Peyer's patch (tissue), 4 donors: Measurements from ENCODE around the gene COL4A1. TPM values are rescaled to one million over a fixed set of nuclear protein-coding genes. Genes with fewer than 3 reads are reported as not detected.

Source experiments
- DNase-seq, 3 donors: peaks; one replicate each; pipeline ENCODE4 v3.0.0-alpha.2; 2017 to 2019
- H3K27ac ChIP-seq, 4 donors: fragments of 200-600 bp; sonication (generic); one replicate each; pipeline ENCODE4 v1.5.1; 2016 to 2019
- H3K27me3 ChIP-seq, 2 donors: fragments of 200-600 bp; sonication (generic); one replicate each; pipeline ENCODE4 v1.5.1; 2019
- H3K36me3 ChIP-seq, 3 donors: fragments of 200-600 bp; sonication (generic); one replicate each; pipeline ENCODE4 v1.5.1; 2016 to 2019
- H3K4me1 ChIP-seq, 4 donors: fragments of 200-600 bp; sonication (generic); one replicate each; pipeline ENCODE4 v1.5.1; 2016 to 2019
- H3K4me3 ChIP-seq, 4 donors: fragments of 200-600 bp; sonication (generic); 1 replicate in 3 of 4; 2 replicates in 1 of 4; pipeline ENCODE4 v1.5.1; 2016 to 2019; ENCODE audit warnings: mild to moderate bottlenecking in 1 of 4
- H3K9me3 ChIP-seq, 4 donors: fragments of 200-600 bp; sonication (generic); one replicate each; pipeline ENCODE4 v1.5.1; 2016 to 2019; ENCODE audit warnings: mild to moderate bottlenecking in 1 of 4
- CTCF ChIP-seq, 6 experiments: fragments of 450-650 bp in 4 of 6; fragments of 200-600 bp in 2 of 6; sonication (generic) in 1 of 6; IDR thresholded peaks; one replicate each; pipeline ENCODE4 v1.5.1; 2017 to 2019; ENCODE audit warnings: antibody characterized with exemption in 6 of 6, mild to moderate bottlenecking in 3 of 6, moderate library complexity in 1 of 6
- POLR2A ChIP-seq, 2 donors: fragments of 450-650 bp; IDR thresholded peaks; one replicate each; pipeline ENCODE4 v1.5.1; 2017; ENCODE audit warnings: antibody characterized with exemption in 2 of 2, mild to moderate bottlenecking in 2 of 2, moderate library complexity in 2 of 2
- small RNA-seq, 2 donors: library from RNA; depleted of rRNA; stranded (forward); fragments of <200 nt; gene quantifications; one replicate each; pipeline ENCODE3, GENCODE V24; 2016
- total RNA-seq, 4 donors: library from RNA; depleted of rRNA; stranded (reverse); fragments of >200 nt; gene quantifications; one replicate each; pipeline ENCODE4 v1.1.0, GENCODE V29; 2016

Gene COL4A1
- total RNA-seq, 4 donors from 2014 or later: 28.0 to 69.3 (median 36.3) TPM

- Histone ChIP-seq H3K27ac (no peak overlapping the region), H3K36me3 (no peaks in the 10 kb centered on the region), H3K4me1 (peaks cover 0 to 9% (median 0%) of the 10 kb centered on the region in 4 donors), H3K4me3 (no peak overlapping the region), H3K27me3 (no peaks in the 10 kb centered on the region), H3K9me3 (peaks cover 0 to 3% (median 1%) of the 10 kb centered on the region in 4 donors)
- DNase-seq: no peak
- TF ChIP-seq POLR2A (IDR thresholded peaks at IDR 0.05) (no peak), CTCF (IDR thresholded peaks at IDR 0.05) (no peak)
Measured at GRCh38 chr13:110105136-110105535, 201.8 kb downstream of the COL4A1 start.

GRCh38 chr13:110103534-110103933 is 203.4 kb downstream of the COL4A1 start:
- no peaks in the 10 kb centered on the region for H3K27me3 ChIP-seq
- peaks cover 0 to 6% (median 2%) of the 10 kb centered on the region in 4 donors for H3K9me3 ChIP-seq
- no peak overlapping the region for H3K27ac ChIP-seq
- H3K36me3 ChIP-seq: no peaks in the 10 kb centered on the region
- no peak overlapping the region for H3K4me3 ChIP-seq
- DNase-seq: no peak
- TF ChIP-seq POLR2A (IDR thresholded peaks at IDR 0.05) (no peak), CTCF (IDR thresholded peaks at IDR 0.05) (no peak)
- H3K4me1 ChIP-seq: no peaks in the 10 kb centered on the region

DNA sequence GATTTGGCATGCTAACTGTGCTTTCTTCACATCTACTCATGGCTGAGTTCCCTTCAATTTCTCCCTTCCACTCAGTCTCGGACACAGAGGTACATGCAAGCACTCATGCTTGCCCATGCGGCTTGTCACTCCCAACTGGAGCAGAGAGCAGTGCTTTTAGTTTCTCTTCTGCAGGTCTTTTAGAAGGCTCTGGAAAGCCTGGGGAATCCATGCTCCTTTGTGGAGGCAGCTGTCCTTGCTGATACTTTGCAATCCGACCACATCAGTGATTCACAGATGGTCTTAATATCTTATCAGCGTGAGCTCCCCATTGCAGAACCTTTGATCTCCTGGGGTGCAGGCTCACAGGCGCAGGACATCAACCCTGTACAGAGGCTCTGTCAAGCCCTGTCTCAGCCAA is 203.9 kb downstream of the COL4A1 start:
- no peak for DNase-seq
- Histone ChIP-seq H3K36me3 (no peaks in the 10 kb centered on the region), H3K4me3 (no peak overlapping the region), H3K4me1 (no peaks in the 10 kb centered on the region), H3K27ac (no peak overlapping the region), H3K9me3 (peaks cover 0 to 6% (median 2%) of the 10 kb centered on the region in 4 donors), H3K27me3 (no peaks in the 10 kb centered on the region)
- TF ChIP-seq CTCF (IDR thresholded peaks at IDR 0.05): no peak
- TF ChIP-seq POLR2A (IDR thresholded peaks at IDR 0.05): no peak

- no peak for TF ChIP-seq CTCF (IDR thresholded peaks at IDR 0.05)
- no peak for TF ChIP-seq POLR2A (IDR thresholded peaks at IDR 0.05)
- Histone ChIP-seq H3K9me3 (peaks cover 0 to 6% (median 2%) of the 10 kb centered on the region in 4 donors), H3K27ac (no peak overlapping the region), H3K4me1 (no peaks in the 10 kb centered on the region), H3K4me3 (no peak overlapping the region), H3K36me3 (no peaks in the 10 kb centered on the region), H3K27me3 (no peaks in the 10 kb centered on the region)
- no peak for DNase-seq
Measured at GRCh38 chr13:110102053-110102452, 204.9 kb downstream of the COL4A1 start.

GRCh38 chr13:110099922-110100321 is 207.0 kb downstream of the COL4A1 start:
- no peak for DNase-seq
- TF ChIP-seq POLR2A (IDR thresholded peaks at IDR 0.05): no peak
- TF ChIP-seq CTCF (IDR thresholded peaks at IDR 0.05): no peak
- Histone ChIP-seq H3K4me3 (no peak overlapping the region), H3K27me3 (no peaks in the 10 kb centered on the region), H3K4me1 (no peaks in the 10 kb centered on the region), H3K9me3 (peaks cover 0 to 6% (median 2%) of the 10 kb centered on the region in 4 donors), H3K36me3 (no peaks in the 10 kb centered on the region), H3K27ac (no peak overlapping the region)

Small RNA genes within 50 kb of the gene (small RNA-seq; reads per million reads assigned to genes)
- gene MIR8073: 0 reads per million in 2 donors

Other genes starting within 250 kb of the COL4A1 start
- gene COL4A2, start 127 bp upstream of the COL4A1 start, total RNA-seq: 100 to 1,000 TPM in 2 of 4 donors, 10 to 100 TPM in 2; 56.6 to 139 (median 89.1) TPM